Memory B cell (primary cell): ENCODE results near the gene NHLRC4.

Experiments
- ATAC-seq: fragments of 150-1000 bp; cut with Tn5 transposase; 2 replicates; pipeline ENCODE4 v1.10.0; 2021; ENCODE audit warnings: low read depth, mild to moderate bottlenecking, moderate library complexity
- DNase-seq, 2 donors: peaks; one replicate each; pipeline ENCODE4 v3.0.0; 2022; ENCODE audit warnings: low spot score in 2 of 2
- H3K27ac Mint-ChIP-seq: one replicate; pipeline ENCODE4 v1.8.0; 2022; ENCODE audit warnings: mild to moderate bottlenecking, moderate library complexity, mixed read lengths
- H3K27me3 Mint-ChIP-seq: one replicate; pipeline ENCODE4 v1.8.0; 2022; ENCODE audit warnings: mixed read lengths
- H3K36me3 Mint-ChIP-seq: one replicate; pipeline ENCODE4 v1.8.0; 2022; ENCODE audit warnings: mild to moderate bottlenecking, mixed read lengths
- H3K4me1 Mint-ChIP-seq: one replicate; pipeline ENCODE4 v1.8.0; 2022; ENCODE audit warnings: mixed read lengths
- H3K4me3 Mint-ChIP-seq: one replicate; pipeline ENCODE4 v1.8.0; 2022; ENCODE audit warnings: mild to moderate bottlenecking, moderate library complexity, mixed read lengths
- H3K9me3 Mint-ChIP-seq: one replicate; pipeline ENCODE4 v1.8.0; 2022; ENCODE audit warnings: mixed read lengths

NHLRC4 gene

DNA sequence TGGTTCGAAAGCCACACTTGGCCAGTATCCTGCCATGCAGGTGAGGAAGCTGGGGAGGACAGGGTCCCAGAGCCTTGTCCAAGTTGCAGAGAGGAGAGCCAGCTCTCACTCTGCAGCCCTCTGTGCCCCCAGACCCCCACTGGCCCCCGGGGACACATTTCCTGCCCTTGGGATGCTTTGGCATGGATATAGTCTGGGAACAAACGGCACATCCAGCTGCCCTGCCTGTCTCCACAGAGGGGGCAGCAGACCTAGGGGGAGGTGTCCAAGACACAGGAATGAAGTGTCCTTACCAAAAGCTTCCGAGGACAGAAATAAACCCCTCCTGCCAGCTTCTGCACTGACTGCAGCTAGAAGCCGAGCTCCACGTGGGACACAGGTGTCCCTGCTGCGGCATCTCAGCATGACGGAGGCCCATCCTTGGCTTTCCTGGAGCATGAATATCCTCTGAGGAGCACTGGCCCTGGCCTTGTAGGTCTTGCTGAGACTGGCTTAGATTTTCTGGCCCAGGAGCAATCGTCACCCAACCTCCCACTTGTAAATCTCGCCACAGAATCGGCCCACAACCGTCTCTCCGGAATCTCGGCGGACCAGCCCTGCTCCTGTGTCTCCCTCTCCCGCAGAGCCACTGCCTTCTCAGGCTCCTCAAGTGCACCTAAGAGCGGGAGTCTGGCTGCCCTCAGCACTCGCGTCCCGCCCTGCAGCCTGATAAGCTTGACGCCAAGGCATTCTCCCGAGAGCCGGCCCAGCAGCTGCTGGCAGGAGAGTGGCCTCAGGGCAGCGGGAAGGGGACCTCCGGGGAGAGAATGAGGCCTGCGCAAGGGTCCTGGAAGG, 40.4 kb upstream of the NHLRC4 start:
- Mint-ChIP-seq H3K36me3 (no peaks in the 10 kb centered on the region), H3K27ac (peak overlapping the region; percentile 35), H3K4me1 (peaks cover 25% of the 10 kb centered on the region), H3K27me3 (no peaks in the 10 kb centered on the region), H3K9me3 (no peaks in the 10 kb centered on the region), H3K4me3 (peak overlapping the region; percentile 77)
- no peak for DNase-seq
- no peak for ATAC-seq

DNA sequence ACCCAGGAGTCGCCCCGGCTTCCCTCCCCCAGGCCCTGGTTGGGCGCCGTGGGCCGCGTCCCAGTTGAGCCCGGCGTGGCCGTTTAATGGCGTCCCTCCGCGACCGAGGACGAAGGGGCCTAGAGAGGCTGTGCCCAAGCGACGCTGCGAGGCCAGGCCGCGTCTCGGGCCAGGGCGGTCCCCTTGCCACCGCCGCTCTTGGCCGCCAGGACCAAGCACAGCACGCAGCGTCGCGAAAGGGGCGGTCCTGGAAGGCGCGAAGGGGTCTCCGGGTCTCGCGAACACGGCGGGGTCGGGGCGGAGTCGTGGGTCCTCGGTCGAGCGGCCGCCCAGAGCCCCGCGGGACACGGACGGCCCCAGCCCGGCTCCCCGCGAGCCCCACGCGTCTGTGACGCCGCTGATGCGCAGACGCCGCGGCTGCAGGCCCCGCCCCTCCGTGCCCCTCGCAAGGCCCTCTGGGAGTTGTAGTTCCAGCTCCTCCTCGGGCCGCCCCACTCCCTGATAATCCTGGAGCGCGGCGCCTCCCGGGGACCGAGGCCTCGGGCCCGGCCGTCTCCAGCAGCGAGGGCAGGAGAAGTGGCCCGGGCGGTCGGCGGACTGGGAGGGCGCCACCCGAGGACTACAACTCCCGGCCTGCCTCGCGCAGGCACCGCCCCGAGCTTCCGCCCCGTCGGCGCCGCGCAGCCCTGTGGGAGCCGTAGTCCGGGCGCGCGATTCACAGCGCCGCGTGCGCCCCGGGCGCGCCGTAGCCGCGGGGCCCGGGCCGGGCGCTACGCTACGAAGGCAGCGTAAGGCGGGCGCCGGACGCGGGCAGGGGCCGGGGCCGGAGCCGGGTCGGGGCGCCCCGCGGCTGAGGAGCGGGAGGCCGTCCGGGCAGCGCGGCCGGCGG, 39.5 kb upstream of the NHLRC4 start, which contains the start of gene CAPN15:
Gene CAPN15, plus strand, starts transcription at position 698 of the 889 bp plus-strand sequence. CDS start 19,127 bp downstream, outside the sequence.
- peak; percentile 86 to 96 for DNase-seq
- Mint-ChIP-seq H3K27ac (peak within 1 kb of the TSS; percentile 35), H3K9me3 (no peaks in the 10 kb centered on the region), H3K4me1 (peaks cover 25% of the 10 kb centered on the region), H3K36me3 (no peaks in the 10 kb centered on the region), H3K4me3 (peak within 1 kb of the TSS; percentile 87), H3K27me3 (no peaks in the 10 kb centered on the region)
- ATAC-seq, result peak; percentile 85

- no peak overlapping the region for H3K27ac Mint-ChIP-seq
- no peaks in the 10 kb centered on the region for H3K9me3 Mint-ChIP-seq
- peaks cover 25% of the 10 kb centered on the region for H3K4me1 Mint-ChIP-seq
- no peak for ATAC-seq
- H3K27me3 Mint-ChIP-seq, result no peaks in the 10 kb centered on the region
- DNase-seq, result peak in 1 of 2 donors; percentile 47
- no peaks in the 10 kb centered on the region for H3K36me3 Mint-ChIP-seq
- peak overlapping the region; percentile 87 for H3K4me3 Mint-ChIP-seq
Measured at GRCh38 chr16:528111-529011, 38.4 kb upstream of the NHLRC4 start.

DNA sequence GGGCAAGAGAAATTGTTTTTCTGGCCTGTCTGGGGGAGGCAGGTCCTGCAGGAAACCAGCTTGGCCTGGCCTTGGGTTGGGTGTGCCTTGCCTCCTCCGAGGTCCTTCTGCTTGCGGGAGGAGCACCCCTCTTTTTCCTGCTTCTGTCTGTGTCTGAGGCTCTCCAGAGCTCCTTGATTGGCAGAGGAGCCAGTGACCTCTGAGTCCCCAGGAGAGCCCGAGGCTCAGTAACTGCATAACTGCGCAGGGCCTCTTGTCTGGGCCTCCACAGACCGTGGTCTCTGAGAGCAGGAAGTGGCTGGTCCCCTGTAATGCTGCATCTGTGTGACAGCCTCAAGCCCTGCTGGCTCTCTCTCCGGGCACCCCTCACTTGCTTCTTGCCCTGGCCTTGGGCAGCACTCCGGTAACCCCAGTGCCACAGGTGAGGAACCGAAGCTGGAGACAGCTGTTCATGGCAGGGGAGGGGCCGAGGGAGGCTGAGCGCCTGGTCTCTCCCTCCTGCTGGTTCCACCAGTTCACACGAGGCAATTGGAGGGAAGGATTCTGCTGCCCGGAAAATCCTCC, 37.7 kb upstream of the NHLRC4 start:
- Mint-ChIP-seq H3K4me1 (peaks cover 21% of the 10 kb centered on the region), H3K27ac (no peak overlapping the region), H3K4me3 (peak overlapping the region; percentile 87), H3K36me3 (no peaks in the 10 kb centered on the region), H3K27me3 (no peaks in the 10 kb centered on the region), H3K9me3 (no peaks in the 10 kb centered on the region)
- ATAC-seq, result no peak
- DNase-seq, result no peak

DNA sequence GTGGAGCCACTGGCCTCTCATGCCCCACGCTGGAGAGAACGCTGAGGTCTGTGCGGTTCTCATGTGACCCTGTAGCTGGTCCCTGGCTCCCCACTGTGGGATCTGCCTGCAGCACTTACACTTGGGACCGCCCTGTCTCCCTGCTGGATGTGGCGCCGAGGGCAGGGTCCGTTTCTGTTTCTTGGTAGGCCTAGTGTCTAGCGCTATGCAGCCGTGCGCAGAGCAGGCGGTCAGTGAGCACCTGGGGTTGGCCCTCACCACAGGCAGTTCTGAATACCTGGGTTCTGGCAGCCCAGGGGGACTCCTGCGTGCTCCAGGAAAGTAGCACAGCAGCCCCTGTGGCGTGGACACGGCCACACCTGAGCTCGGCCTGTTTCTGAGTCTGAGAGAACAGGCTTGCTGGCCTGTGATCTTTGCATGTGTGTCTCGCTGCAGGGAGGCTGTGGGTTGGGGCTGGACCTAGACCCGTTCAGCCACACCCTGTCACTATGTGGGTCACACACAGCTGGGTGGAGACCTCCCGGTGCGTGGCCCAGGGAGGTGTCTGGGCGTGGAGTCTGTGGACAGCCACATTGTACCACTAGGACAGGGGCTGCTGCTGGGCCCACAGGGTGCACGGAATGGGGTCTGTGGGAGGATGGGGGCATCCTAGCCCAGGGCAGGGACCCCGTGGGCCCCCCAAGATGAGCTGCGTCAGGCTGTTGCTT, 36.5 kb upstream of the NHLRC4 start:
- H3K27me3 Mint-ChIP-seq, result no peaks in the 10 kb centered on the region
- no peak for DNase-seq
- peaks cover 19% of the 10 kb centered on the region for H3K4me1 Mint-ChIP-seq
- no peaks in the 10 kb centered on the region for H3K36me3 Mint-ChIP-seq
- peak overlapping the region; percentile 62 for H3K4me3 Mint-ChIP-seq
- no peak overlapping the region for H3K27ac Mint-ChIP-seq
- no peaks in the 10 kb centered on the region for H3K9me3 Mint-ChIP-seq
- no peak for ATAC-seq

GRCh38 chr16:531494-532125, 35.2 kb upstream of the NHLRC4 start:
- ATAC-seq (no peak), DNase-seq (no peak)
- H3K9me3 Mint-ChIP-seq, result no peaks in the 10 kb centered on the region
- H3K36me3 Mint-ChIP-seq, result no peaks in the 10 kb centered on the region
- H3K27ac Mint-ChIP-seq, result no peak overlapping the region
- no peaks in the 10 kb centered on the region for H3K27me3 Mint-ChIP-seq
- H3K4me3 Mint-ChIP-seq, result no peak overlapping the region
- H3K4me1 Mint-ChIP-seq, result peaks cover 12% of the 10 kb centered on the region

DNA sequence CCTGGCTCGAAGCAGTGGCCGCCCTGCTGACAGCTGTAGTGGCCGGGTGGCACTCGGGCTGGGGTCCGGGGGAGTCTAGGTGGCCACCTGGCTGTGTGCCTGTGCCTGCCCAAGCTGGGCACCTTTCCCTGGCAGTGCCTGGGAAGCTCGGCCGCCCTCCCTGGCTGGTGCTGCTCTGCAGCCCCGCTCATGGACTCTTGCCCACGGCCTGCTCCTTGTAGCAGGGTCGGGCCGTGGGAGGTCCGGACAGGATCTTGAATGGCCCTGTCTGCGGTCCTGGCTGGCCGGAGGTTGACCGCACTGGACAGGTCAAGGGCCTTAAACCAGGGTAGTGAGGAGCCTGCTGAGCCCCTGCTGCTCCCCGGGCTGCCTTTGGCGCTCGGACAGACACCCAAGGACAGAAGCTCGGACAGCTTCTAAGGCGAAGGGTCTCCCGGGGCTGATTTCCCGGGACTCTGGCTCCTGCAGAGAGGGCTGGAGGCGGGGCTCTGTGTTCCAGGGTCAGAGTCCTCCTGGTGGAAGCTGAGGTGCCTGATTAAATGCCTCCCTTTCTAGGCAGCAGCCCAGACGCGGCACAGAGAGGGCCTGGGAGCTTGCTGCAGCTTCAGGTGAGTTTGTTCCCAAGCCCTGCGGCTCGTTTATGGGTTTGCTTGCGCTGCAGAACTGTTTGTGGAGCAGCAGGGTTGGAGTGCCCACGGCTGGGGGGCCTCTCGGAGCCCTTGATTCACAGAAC, 33.2 kb upstream of the NHLRC4 start:
- Mint-ChIP-seq H3K9me3 (no peaks in the 10 kb centered on the region), H3K4me1 (peaks cover 9% of the 10 kb centered on the region), H3K4me3 (no peak overlapping the region), H3K27ac (no peak overlapping the region), H3K36me3 (no peaks in the 10 kb centered on the region), H3K27me3 (no peaks in the 10 kb centered on the region)
- no peak for ATAC-seq
- no peak for DNase-seq

DNA sequence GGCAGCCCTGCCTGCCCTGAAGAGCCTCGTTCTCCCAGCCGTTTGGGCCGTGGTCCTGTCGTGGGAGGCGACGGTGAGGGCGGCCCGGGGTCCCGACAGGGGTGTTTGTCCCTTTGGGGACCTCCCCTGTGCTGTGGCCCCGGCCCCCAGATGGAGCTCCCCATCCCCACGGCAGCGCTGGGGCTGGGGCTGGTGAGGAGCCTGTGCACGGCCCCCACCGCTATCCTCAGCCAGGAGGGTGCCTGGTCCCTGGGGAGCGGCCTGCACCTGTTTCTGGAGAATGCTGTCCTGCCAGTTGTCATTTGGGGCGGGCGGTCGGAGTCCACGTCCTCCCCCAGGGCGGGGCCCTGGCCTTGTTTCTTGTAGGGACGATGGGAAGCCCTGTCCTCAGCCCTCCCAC, 32.7 kb upstream of the NHLRC4 start:
- no peak overlapping the region for H3K27ac Mint-ChIP-seq
- DNase-seq (no peak), ATAC-seq (no peak)
- no peaks in the 10 kb centered on the region for H3K9me3 Mint-ChIP-seq
- H3K4me1 Mint-ChIP-seq, result peaks cover 4% of the 10 kb centered on the region
- no peaks in the 10 kb centered on the region for H3K36me3 Mint-ChIP-seq
- no peak overlapping the region for H3K4me3 Mint-ChIP-seq
- H3K27me3 Mint-ChIP-seq, result no peaks in the 10 kb centered on the region

- DNase-seq, result no peak
- Mint-ChIP-seq H3K36me3 (no peaks in the 10 kb centered on the region), H3K27me3 (no peaks in the 10 kb centered on the region), H3K9me3 (no peaks in the 10 kb centered on the region), H3K4me3 (no peak overlapping the region), H3K4me1 (peaks cover 1% of the 10 kb centered on the region), H3K27ac (peak overlapping the region; percentile 55)
- no peak for ATAC-seq
Measured at GRCh38 chr16:534856-535445, 31.9 kb upstream of the NHLRC4 start.

- Mint-ChIP-seq H3K27ac (no peak overlapping the region), H3K36me3 (no peaks in the 10 kb centered on the region), H3K4me3 (no peak overlapping the region), H3K27me3 (no peaks in the 10 kb centered on the region), H3K9me3 (no peaks in the 10 kb centered on the region), H3K4me1 (no peaks in the 10 kb centered on the region)
- ATAC-seq, result no peak
- no peak for DNase-seq
Measured at GRCh38 chr16:535446-536405, 31.1 kb upstream of the NHLRC4 start.

GRCh38 chr16:536746-537145, 30.1 kb upstream of the NHLRC4 start:
- DNase-seq, result no peak
- no peak overlapping the region for H3K27ac Mint-ChIP-seq
- no peaks in the 10 kb centered on the region for H3K36me3 Mint-ChIP-seq
- no peaks in the 10 kb centered on the region for H3K9me3 Mint-ChIP-seq
- H3K4me3 Mint-ChIP-seq, result no peak overlapping the region
- no peaks in the 10 kb centered on the region for H3K27me3 Mint-ChIP-seq
- no peaks in the 10 kb centered on the region for H3K4me1 Mint-ChIP-seq
- ATAC-seq, result no peak
